ENCODE measurements around the gene IKZF2. TPM values are rescaled to one million over a fixed set of nuclear protein-coding genes. Genes with fewer than 3 reads are reported as not detected.

Gene IKZF2
- total RNA-seq, 1 donor from 2014 or later: 1.7 TPM

- Mint-ChIP-seq H3K4me1 (peaks cover 5% of the 10 kb centered on the region), H3K9me3 (no peaks in the 10 kb centered on the region), H3K27me3 (no peaks in the 10 kb centered on the region), H3K27ac (no peak overlapping the region), H3K4me3 (no peak overlapping the region), H3K36me3 (ENCODE audit: low read depth) (no peaks in the 10 kb centered on the region)
- intact Hi-C loops (cut with micrococcal nuclease): no loop called here
- peak; percentile 9 for DNase-seq
Measured at GRCh38 chr2:212953170-212953920, 198.1 kb downstream of the IKZF2 start.

- Mint-ChIP-seq H3K9me3 (no peaks in the 10 kb centered on the region), H3K27ac (no peak overlapping the region), H3K4me3 (no peak overlapping the region), H3K4me1 (no peaks in the 10 kb centered on the region), H3K27me3 (no peaks in the 10 kb centered on the region), H3K36me3 (ENCODE audit: low read depth) (no peaks in the 10 kb centered on the region)
- no peak for DNase-seq
- intact Hi-C loops (cut with micrococcal nuclease): no loop called here
Measured at GRCh38 chr2:212949786-212950185, 201.6 kb downstream of the IKZF2 start.

Other genes starting within 250 kb of the IKZF2 start
- 6.8 and 7.2 TPM in 2 replicates for gene SPAG16, start 132.9 kb upstream of the IKZF2 start, total RNA-seq

All from activated CD4-positive, alpha-beta T cell treated with anti-CD3 and anti-CD28 coated beads, Interleukin-2, amount 10 ng/mL, durations not matched to agents 24 days and 14 days (primary cell).